ENCODE results near the gene BEND6. TPM values are rescaled to one million over a fixed set of nuclear protein-coding genes. Genes with fewer than 3 reads are reported as not detected.
A peak's percentile ranks its signal among the peaks of the same experiment; 100 is the strongest.

BEND6 gene
- total and polyA plus RNA-seq, 2 of the 13 experiments (the other 11 are each of a cell fraction or from before 2014, with no cell fraction given), result 0.20 to 0.21 TPM

DNA sequence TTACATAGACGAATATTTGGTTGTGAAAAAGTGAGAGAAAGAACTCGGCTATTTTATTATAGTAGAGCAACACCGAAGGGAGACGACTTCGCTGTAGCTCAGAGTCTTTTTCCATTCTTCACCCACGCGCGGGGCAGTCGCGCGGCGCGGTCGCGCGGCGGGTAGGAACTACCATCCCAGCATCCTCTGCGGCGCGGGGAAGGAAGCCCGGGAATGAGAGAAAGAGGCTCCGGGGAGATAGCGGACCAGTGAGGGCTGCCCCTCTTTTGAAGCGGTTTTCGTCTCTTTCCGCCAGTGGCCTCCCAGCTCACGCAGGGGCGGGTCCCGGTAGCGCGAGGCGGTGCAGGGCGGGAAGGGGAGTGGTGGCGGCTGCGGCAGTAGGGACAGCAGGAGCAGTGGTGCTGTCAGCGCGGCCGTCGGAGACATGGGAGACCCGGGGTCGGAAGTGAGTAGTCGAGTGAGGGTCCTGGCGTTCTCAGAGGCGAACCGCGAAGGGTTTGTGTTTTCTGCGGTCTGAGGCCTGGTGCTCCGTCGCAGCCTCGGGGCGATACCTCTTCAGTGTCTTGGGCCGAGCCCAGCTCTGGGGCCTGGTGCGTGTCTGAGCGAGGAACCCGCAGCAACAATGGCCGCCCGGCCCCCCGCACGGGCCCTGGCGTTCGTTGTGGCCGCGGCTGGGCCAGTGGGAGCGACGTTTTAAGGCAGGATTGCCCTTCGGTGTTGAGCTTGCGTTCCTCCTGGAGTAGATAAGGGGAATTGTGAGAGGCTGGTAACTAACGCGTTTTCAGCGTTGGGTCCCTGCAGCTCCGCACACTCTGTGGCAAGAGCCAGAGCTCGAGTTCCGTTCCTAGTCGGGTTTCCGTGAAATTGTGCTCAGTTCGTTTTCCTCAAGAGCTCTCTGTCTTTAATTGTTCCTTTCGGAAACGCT is 91.7 kb downstream of the BEND6 start, which contains the start of gene KIAA1586 (continued):
- TF ChIP-seq, protein P1, sequence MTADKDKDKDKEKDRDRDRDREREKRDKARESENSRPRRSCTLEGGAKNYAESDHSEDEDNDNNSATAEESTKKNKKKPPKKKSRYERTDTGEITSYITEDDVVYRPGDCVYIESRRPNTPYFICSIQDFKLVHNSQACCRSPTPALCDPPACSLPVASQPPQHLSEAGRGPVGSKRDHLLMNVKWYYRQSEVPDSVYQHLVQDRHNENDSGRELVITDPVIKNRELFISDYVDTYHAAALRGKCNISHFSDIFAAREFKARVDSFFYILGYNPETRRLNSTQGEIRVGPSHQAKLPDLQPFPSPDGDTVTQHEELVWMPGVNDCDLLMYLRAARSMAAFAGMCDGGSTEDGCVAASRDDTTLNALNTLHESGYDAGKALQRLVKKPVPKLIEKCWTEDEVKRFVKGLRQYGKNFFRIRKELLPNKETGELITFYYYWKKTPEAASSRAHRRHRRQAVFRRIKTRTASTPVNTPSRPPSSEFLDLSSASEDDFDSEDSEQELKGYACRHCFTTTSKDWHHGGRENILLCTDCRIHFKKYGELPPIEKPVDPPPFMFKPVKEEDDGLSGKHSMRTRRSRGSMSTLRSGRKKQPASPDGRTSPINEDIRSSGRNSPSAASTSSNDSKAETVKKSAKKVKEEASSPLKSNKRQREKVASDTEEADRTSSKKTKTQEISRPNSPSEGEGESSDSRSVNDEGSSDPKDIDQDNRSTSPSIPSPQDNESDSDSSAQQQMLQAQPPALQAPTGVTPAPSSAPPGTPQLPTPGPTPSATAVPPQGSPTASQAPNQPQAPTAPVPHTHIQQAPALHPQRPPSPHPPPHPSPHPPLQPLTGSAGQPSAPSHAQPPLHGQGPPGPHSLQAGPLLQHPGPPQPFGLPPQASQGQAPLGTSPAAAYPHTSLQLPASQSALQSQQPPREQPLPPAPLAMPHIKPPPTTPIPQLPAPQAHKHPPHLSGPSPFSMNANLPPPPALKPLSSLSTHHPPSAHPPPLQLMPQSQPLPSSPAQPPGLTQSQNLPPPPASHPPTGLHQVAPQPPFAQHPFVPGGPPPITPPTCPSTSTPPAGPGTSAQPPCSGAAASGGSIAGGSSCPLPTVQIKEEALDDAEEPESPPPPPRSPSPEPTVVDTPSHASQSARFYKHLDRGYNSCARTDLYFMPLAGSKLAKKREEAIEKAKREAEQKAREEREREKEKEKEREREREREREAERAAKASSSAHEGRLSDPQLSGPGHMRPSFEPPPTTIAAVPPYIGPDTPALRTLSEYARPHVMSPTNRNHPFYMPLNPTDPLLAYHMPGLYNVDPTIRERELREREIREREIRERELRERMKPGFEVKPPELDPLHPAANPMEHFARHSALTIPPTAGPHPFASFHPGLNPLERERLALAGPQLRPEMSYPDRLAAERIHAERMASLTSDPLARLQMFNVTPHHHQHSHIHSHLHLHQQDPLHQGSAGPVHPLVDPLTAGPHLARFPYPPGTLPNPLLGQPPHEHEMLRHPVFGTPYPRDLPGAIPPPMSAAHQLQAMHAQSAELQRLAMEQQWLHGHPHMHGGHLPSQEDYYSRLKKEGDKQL (CRISPR knock-in tag; IDR thresholded peaks at IDR 0.05; ENCODE audit: low read depth), result 0 out of 2 replicates have a peak, but pooled peaks have one; percentile 32
- TF ChIP-seq CC2D1A (CRISPR knock-in tag; IDR thresholded peaks at IDR 0.05) (0 out of 2 replicates have a peak, but pooled peaks have one; percentile 78), MTA1 (CRISPR knock-in tag; IDR thresholded peaks at IDR 0.05; ENCODE audit: borderline replicate concordance) (peak; percentile 93), RXRA (CRISPR knock-in tag; IDR thresholded peaks at IDR 0.05) (peak; percentile 39; the same call in 1 of the 2 replicates), ZSCAN21 (CRISPR knock-in tag; IDR thresholded peaks at IDR 0.05; ENCODE audit: borderline replicate concordance) (peak; percentile 83), PRMT3 (CRISPR knock-in tag; IDR thresholded peaks at IDR 0.05; ENCODE audit: borderline replicate concordance, low read depth) (peak; percentile 78; the same call in 1 of the 2 replicates), ZNF777 (CRISPR knock-in tag; IDR thresholded peaks at IDR 0.05) (peak; percentile 82)
- TF ChIP-seq, protein P2, sequence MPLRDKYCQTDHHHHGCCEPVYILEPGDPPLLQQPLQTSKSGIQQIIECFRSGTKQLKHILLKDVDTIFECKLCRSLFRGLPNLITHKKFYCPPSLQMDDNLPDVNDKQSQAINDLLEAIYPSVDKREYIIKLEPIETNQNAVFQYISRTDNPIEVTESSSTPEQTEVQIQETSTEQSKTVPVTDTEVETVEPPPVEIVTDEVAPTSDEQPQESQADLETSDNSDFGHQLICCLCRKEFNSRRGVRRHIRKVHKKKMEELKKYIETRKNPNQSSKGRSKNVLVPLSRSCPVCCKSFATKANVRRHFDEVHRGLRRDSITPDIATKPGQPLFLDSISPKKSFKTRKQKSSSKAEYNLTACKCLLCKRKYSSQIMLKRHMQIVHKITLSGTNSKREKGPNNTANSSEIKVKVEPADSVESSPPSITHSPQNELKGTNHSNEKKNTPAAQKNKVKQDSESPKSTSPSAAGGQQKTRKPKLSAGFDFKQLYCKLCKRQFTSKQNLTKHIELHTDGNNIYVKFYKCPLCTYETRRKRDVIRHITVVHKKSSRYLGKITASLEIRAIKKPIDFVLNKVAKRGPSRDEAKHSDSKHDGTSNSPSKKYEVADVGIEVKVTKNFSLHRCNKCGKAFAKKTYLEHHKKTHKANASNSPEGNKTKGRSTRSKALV (CRISPR knock-in tag; IDR thresholded peaks at IDR 0.05), result peak; percentile 65; the same call in 1 of the 2 replicates
- TF ChIP-seq, protein P3, sequence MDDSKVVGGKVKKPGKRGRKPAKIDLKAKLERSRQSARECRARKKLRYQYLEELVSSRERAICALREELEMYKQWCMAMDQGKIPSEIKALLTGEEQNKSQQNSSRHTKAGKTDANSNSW (CRISPR knock-in tag; IDR thresholded peaks at IDR 0.05; ENCODE audit: borderline replicate concordance), result peak; percentile 65; the same call in 1 of the 2 replicates
- TF ChIP-seq, protein P4, sequence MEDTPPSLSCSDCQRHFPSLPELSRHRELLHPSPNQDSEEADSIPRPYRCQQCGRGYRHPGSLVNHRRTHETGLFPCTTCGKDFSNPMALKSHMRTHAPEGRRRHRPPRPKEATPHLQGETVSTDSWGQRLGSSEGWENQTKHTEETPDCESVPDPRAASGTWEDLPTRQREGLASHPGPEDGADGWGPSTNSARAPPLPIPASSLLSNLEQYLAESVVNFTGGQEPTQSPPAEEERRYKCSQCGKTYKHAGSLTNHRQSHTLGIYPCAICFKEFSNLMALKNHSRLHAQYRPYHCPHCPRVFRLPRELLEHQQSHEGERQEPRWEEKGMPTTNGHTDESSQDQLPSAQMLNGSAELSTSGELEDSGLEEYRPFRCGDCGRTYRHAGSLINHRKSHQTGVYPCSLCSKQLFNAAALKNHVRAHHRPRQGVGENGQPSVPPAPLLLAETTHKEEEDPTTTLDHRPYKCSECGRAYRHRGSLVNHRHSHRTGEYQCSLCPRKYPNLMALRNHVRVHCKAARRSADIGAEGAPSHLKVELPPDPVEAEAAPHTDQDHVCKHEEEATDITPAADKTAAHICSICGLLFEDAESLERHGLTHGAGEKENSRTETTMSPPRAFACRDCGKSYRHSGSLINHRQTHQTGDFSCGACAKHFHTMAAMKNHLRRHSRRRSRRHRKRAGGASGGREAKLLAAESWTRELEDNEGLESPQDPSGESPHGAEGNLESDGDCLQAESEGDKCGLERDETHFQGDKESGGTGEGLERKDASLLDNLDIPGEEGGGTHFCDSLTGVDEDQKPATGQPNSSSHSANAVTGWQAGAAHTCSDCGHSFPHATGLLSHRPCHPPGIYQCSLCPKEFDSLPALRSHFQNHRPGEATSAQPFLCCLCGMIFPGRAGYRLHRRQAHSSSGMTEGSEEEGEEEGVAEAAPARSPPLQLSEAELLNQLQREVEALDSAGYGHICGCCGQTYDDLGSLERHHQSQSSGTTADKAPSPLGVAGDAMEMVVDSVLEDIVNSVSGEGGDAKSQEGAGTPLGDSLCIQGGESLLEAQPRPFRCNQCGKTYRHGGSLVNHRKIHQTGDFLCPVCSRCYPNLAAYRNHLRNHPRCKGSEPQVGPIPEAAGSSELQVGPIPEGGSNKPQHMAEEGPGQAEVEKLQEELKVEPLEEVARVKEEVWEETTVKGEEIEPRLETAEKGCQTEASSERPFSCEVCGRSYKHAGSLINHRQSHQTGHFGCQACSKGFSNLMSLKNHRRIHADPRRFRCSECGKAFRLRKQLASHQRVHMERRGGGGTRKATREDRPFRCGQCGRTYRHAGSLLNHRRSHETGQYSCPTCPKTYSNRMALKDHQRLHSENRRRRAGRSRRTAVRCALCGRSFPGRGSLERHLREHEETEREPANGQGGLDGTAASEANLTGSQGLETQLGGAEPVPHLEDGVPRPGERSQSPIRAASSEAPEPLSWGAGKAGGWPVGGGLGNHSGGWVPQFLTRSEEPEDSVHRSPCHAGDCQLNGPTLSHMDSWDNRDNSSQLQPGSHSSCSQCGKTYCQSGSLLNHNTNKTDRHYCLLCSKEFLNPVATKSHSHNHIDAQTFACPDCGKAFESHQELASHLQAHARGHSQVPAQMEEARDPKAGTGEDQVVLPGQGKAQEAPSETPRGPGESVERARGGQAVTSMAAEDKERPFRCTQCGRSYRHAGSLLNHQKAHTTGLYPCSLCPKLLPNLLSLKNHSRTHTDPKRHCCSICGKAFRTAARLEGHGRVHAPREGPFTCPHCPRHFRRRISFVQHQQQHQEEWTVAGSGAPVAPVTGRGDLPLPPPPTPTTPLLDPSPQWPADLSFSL (CRISPR knock-in tag; IDR thresholded peaks at IDR 0.05), result peak; percentile 45; the same call in 1 of the 2 replicates
- TF ChIP-seq, protein P5, sequence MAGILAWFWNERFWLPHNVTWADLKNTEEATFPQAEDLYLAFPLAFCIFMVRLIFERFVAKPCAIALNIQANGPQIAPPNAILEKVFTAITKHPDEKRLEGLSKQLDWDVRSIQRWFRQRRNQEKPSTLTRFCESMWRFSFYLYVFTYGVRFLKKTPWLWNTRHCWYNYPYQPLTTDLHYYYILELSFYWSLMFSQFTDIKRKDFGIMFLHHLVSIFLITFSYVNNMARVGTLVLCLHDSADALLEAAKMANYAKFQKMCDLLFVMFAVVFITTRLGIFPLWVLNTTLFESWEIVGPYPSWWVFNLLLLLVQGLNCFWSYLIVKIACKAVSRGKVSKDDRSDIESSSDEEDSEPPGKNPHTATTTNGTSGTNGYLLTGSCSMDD (CRISPR knock-in tag; IDR thresholded peaks at IDR 0.05), result peak; percentile 45; the same call in 1 of the 2 replicates
